ENCODE results near the gene SRSF9.

The SRSF9 gene

GRCh38 chr12:120474616-120474960 lies 5.0 kb upstream of the SRSF9 start:
- no peak for TF ChIP-seq CTCF (IDR thresholded peaks at IDR 0.05)

GRCh38 chr12:120473807-120474615 lies 4.5 kb upstream of the SRSF9 start:
- no peak for TF ChIP-seq CTCF (IDR thresholded peaks at IDR 0.05)

- TF ChIP-seq CTCF (IDR thresholded peaks at IDR 0.05): no peak
Observed at GRCh38 chr12:120472521-120472920, 3.0 kb upstream of the SRSF9 start.

- no peak for TF ChIP-seq CTCF (IDR thresholded peaks at IDR 0.05)
Observed at GRCh38 chr12:120470150-120470784, 719 bp upstream of the SRSF9 start.

GRCh38 chr12:120468821-120469449 lies 613 bp downstream of the SRSF9 start:
- TF ChIP-seq CTCF (IDR thresholded peaks at IDR 0.05): no peak

- no peak for TF ChIP-seq CTCF (IDR thresholded peaks at IDR 0.05)
Observed at GRCh38 chr12:120468325-120468820, 1.2 kb downstream of the SRSF9 start.

GRCh38 chr12:120467439-120467838 lies 2.1 kb downstream of the SRSF9 start:
- TF ChIP-seq CTCF (IDR thresholded peaks at IDR 0.05): no peak
